PC-9 (cell line): ENCODE results near the gene SLC9A6.

Experiments
- CTCF ChIP-seq: fragments of 200-600 bp; sonication (generic); conservative IDR thresholded peaks from 2 replicates; pipeline ENCODE4 v1.6.1; 2017; ENCODE audit warnings: mixed run types, antibody characterized with exemption, mild to moderate bottlenecking, moderate library complexity
- EZH2 ChIP-seq: fragments of 200-600 bp; sonication (generic); IDR thresholded peaks from 2 replicates; pipeline ENCODE4 v1.8.0; 2017; ENCODE audit warnings: antibody characterized with exemption, low read depth

GRCh38 chrX:135974279-135974856 lies 10.9 kb upstream of the SLC9A6 start:
- TF ChIP-seq CTCF (no peak), EZH2 (no peak)
